Mesodermal cell (in vitro differentiated cells): ENCODE data around the gene PHF1.

ENCODE experiments used
- H3K27ac ChIP-seq: 2 replicates; pipeline ENCODE4 v1.7.0; 2013; ENCODE audit warnings: mild to moderate bottlenecking, low read depth, low read length, moderate library complexity; ENCODE audit not compliant: severe bottlenecking
- H3K36me3 ChIP-seq: 2 replicates; pipeline ENCODE4 v1.7.1; 2013; ENCODE audit warnings: mild to moderate bottlenecking, low read length, moderate library complexity; ENCODE audit not compliant: control insufficient read depth, insufficient read depth
- H3K4me1 ChIP-seq: one replicate; pipeline ENCODE4 v1.7.1; 2013; ENCODE audit warnings: mild to moderate bottlenecking, low read length; ENCODE audit not compliant: insufficient read depth, control insufficient read depth, poor library complexity, severe bottlenecking
- H3K4me3 ChIP-seq: 2 replicates; pipeline ENCODE4 v1.7.0; 2013; ENCODE audit warnings: low read length, control low read depth, mild to moderate bottlenecking; ENCODE audit not compliant: insufficient read depth, poor library complexity, severe bottlenecking; ENCODE audit errors: extremely low read depth
- H3K9me3 ChIP-seq: 2 replicates; pipeline ENCODE4 v1.7.1; 2013; ENCODE audit warnings: mild to moderate bottlenecking, low read length, moderate library complexity; ENCODE audit not compliant: control insufficient read depth
- WGBS, 2 experiments: methylation state at CpG; one replicate each; pipeline ENCODE4 v1.1.5; 2013; ENCODE audit warnings: missing lambda C conversion rate in 2 of 2; ENCODE audit not compliant: insufficient coverage in 2 of 2; 5-methylcytosine and 5-hydroxymethylcytosine counted together

PHF1 gene

DNA sequence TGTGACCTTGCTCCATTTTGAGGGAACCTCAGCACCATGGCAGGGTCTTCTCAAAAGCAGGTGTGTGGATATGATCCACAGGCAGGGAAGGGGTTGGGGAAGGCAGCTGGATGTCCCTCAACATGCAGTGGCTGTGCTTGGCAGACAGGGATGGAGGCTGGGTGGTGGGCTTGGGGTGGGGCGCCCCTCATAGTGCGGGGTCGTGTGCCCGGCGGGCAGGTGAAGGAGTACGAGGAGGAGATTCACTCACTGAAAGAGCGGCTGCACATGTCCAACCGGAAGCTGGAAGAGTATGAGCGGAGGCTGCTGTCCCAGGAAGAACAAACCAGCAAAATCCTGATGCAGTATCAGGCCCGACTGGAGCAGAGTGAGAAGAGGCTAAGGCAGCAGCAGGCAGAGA, 35.5 kb downstream of the PHF1 start:
- Histone ChIP-seq H3K9me3 (no peaks in the 10 kb centered on the region), H3K4me1 (no peaks in the 10 kb centered on the region), H3K27ac (no peak overlapping the region), H3K4me3 (no peak overlapping the region), H3K36me3 (peaks cover 88% of the 10 kb centered on the region)
- 96 to 97% methylated on average over 9 to 10 of the region's 10 CpGs for WGBS, 2 experiments

- 86 to 100% methylated on average over 1 of the region's 3 CpGs for WGBS, 2 experiments
- Histone ChIP-seq H3K27ac (no peak overlapping the region), H3K9me3 (no peaks in the 10 kb centered on the region), H3K36me3 (peaks cover 53% of the 10 kb centered on the region), H3K4me3 (no peak overlapping the region), H3K4me1 (peaks cover 13% of the 10 kb centered on the region)
These were observed 39.6 kb downstream of the PHF1 start for GRCh38 chr6:33450434-33450833.

- no peaks in the 10 kb centered on the region for H3K9me3 ChIP-seq
- H3K27ac ChIP-seq = no peak overlapping the region
- no peak overlapping the region for H3K4me3 ChIP-seq
- WGBS, 2 experiments = 81 to 96% methylated on average over 2 to 4 of the region's 15 CpGs
- H3K36me3 ChIP-seq = peaks cover 53% of the 10 kb centered on the region
- peaks cover 15% of the 10 kb centered on the region for H3K4me1 ChIP-seq
These were observed 40.8 kb downstream of the PHF1 start for GRCh38 chr6:33451606-33452005.

DNA sequence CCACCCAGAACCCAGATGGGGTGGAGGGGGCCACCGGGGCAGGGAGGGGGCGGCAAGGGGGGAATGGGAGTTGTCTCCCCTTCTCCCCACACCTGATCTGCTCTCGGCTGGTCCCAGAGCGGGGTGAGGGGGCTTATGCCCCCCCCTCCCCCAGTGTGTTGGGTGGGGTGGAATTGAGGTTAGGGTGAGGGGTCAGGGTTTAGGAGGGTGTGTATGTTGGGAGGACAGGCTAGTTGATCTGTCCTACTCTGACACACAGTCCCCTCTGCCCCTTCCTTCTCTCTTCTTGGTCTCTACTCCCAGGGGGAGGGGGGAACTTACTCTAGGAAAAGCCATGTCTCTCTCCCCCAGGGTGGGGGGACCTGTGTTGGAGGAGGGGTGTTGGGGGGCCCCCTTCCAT, 41.7 kb downstream of the PHF1 start:
- H3K9me3 ChIP-seq = no peaks in the 10 kb centered on the region
- no peak overlapping the region for H3K4me3 ChIP-seq
- peaks cover 53% of the 10 kb centered on the region for H3K36me3 ChIP-seq
- WGBS, 2 experiments = no CpG with 5 or more reads among the region's 4 CpGs
- peaks cover 15% of the 10 kb centered on the region for H3K4me1 ChIP-seq
- H3K27ac ChIP-seq = no peak overlapping the region

GRCh38 chr6:33453393-33454008, 42.7 kb downstream of the PHF1 start:
- Histone ChIP-seq H3K4me1 (peaks cover 15% of the 10 kb centered on the region), H3K36me3 (peaks cover 43% of the 10 kb centered on the region), H3K4me3 (peak overlapping the region; percentile 63), H3K9me3 (no peaks in the 10 kb centered on the region), H3K27ac (no peak overlapping the region)
- 53 to 68% methylated on average over 4 of the region's 12 CpGs for WGBS, 2 experiments

DNA sequence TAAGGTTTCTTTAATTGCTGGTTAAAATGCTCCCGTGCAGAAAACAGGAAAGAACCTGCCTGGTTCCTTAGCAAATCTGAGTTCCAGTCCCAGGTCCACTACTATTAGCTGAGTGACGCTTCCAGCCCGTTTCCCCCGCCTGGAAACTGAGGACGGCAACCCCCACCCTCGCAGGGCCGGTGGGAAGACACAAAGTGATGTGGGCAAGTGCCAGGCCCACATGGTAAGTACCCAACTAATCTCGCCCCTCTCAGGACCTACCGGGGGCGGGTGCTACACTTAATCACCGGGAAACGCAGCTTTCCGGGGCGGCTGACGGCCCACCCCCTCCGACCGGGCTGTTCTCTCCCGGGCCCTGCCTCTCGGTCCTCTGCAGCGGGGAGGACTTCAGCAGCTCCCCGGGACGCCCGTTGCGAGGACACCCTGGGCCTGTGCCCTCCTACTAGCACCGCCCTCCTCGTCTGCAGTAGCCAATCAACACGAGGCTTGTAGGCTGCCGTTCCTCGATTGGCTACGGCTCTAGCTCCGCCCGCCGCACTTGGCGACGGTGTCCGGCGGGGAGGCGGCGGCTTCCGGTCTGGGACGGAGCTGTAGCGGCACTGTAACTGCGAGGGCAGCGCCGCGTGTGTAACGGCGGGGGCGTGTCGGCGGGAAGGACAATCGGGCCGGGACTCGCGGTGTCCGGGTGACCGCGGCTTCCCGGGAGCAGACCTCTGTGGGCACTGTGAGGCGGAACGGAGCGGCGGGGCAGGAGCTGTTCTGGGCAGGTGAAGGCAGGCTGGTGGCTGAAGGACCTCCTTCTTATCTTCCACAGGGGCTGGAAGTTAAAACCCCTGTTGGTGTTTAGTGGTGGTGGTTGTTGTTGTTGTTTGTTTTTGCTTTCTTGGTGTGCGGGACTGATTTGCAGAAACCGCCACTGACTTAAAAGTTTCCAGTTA, 43.5 kb downstream of the PHF1 start, which contains the start of gene ZBTB9:
ZBTB9 (plus strand) TSS at position 568 of the 938 bp plus-strand sequence. CDS start 525 bp downstream, outside the sequence.
- Histone ChIP-seq H3K4me3 (peak within 1 kb of the TSS; percentile 63), H3K9me3 (no peaks in the 10 kb centered on the region), H3K27ac (peak within 1 kb of the TSS; percentile 58), H3K4me1 (peaks cover 15% of the 10 kb centered on the region), H3K36me3 (peaks cover 35% of the 10 kb centered on the region)
- 0 to 1% methylated on average over 45 to 58 of the region's 65 CpGs for WGBS, 2 experiments

DNA sequence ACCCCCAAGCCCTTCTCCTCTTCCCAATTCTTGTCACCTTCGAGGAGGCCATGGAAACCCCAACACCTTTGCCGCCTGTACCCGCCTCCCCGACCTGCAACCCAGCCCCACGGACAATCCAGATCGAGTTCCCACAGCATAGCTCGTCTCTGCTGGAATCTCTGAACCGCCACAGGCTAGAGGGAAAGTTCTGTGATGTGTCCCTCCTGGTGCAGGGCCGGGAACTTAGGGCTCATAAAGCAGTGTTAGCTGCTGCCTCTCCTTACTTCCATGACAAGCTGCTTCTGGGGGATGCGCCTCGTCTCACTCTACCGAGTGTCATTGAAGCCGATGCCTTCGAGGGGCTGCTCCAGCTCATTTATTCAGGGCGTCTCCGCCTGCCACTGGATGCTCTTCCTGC, 44.2 kb downstream of the PHF1 start:
- H3K27ac ChIP-seq = no peak overlapping the region
- 60 to 62% methylated on average over 16 of the region's 16 CpGs for WGBS, 2 experiments
- peak overlapping the region; percentile 63 for H3K4me3 ChIP-seq
- no peaks in the 10 kb centered on the region for H3K9me3 ChIP-seq
- peaks cover 15% of the 10 kb centered on the region for H3K4me1 ChIP-seq
- H3K36me3 ChIP-seq = peaks cover 30% of the 10 kb centered on the region

GRCh38 chr6:33456156-33456555, 45.3 kb downstream of the PHF1 start:
- Histone ChIP-seq H3K4me3 (no peak overlapping the region), H3K36me3 (peaks cover 25% of the 10 kb centered on the region), H3K27ac (no peak overlapping the region), H3K9me3 (no peaks in the 10 kb centered on the region), H3K4me1 (peaks cover 15% of the 10 kb centered on the region)
- WGBS, 2 experiments = 96 to 97% methylated on average over 12 of the region's 12 CpGs

GRCh38 chr6:33458676-33459075, 47.9 kb downstream of the PHF1 start:
- no peak overlapping the region for H3K27ac ChIP-seq
- peaks cover 5% of the 10 kb centered on the region for H3K4me1 ChIP-seq
- H3K4me3 ChIP-seq = no peak overlapping the region
- H3K9me3 ChIP-seq = no peaks in the 10 kb centered on the region
- WGBS, 2 experiments = 79 to 83% methylated on average over 1 to 2 of the region's 3 CpGs
- H3K36me3 ChIP-seq = peaks cover 25% of the 10 kb centered on the region

DNA sequence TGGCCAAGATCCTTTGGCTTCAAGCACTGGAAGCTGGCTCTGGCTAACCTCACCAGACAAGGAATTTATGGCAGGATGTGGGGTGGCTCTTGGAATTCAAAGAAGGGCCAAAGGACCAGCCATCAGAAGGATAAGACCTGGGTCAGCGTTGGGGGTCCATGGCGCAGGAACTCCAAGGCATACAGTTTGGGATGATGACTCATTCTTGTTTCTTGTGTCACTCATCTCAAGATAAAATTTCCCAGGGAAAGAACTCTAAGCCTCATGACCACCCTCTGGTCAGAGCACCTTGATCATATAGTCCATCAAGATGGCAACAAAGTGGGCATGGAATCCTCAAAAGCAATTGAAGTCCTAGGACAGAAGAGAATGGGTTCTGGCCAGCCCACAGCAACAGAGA, 48.4 kb downstream of the PHF1 start:
- WGBS, 2 experiments = 82 to 86% methylated on average over 2 of the region's 2 CpGs
- Histone ChIP-seq H3K9me3 (no peaks in the 10 kb centered on the region), H3K27ac (no peak overlapping the region), H3K36me3 (peaks cover 25% of the 10 kb centered on the region), H3K4me1 (peaks cover 5% of the 10 kb centered on the region), H3K4me3 (no peak overlapping the region)
